UCSD-AML1 (cell line): ENCODE data around the gene MTMR3.
A peak's percentile ranks its signal among the peaks of the same experiment; 100 is the strongest.
"Not testable (repeated sequence)": the region's sequence is repeated elsewhere in the genome, so short reads cannot be mapped to it uniquely, and the experiment has no call there.

Experiments used
- DNase-seq: peaks from one replicate; lab custom pipeline; 2025; ENCODE audit not compliant: unreplicated experiment; lab: John Stamatoyannopoulos, UW

MTMR3 gene

GRCh38 chr22:30045901-30046715 is 163.1 kb downstream of the MTMR3 start:
- no peak for DNase-seq

DNA sequence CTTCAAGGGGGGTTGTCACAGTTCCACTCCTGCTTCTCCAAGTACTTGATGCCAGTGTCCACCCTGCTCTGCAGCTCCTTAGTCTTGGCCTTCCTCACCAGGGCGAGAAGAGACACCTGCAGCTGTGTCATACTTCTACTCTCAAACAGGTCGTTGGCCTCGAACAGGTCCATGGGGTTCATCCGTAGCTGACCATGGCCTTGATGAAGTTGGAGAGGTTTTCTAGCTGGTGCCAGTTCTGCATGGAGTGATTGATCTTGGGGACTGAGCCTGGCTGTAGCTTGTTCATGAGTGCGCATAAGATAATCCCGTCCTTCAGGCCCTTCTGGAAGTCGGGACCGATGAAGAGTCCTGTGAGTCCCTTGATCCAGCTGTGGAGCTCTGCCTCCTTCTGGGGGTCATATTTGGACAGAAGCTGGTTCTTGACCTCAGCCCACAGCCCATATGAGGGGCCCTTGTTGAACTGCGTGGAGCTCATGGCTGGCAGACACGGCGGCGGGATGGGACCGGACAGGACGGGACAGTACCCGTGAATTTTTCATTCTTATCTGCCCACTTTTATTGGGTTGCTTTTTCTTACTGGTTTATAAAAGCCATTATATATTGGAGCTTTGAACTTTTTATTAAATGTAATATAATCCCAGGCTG is 163.9 kb downstream of the MTMR3 start:
- no peak for DNase-seq

DNA sequence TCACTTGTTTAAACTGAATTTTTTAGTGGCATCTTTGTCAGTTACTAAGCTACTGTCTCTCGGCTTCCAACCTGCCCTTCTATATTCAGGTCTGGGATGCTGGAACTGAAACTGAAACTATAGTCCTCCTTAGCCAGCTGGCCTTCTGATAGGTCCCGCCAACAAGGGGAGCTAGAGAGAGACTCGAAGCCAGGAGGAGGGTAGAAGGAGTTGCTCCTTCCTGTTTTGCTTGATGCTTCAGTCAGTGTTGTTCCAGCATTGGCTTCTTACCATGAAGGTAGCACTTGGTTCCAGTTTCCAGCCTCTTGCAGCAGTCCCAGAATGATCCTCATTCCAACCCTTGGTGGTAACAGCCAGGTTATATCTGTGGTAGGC is 164.4 kb downstream of the MTMR3 start:
- peak; percentile 30 for DNase-seq

DNA sequence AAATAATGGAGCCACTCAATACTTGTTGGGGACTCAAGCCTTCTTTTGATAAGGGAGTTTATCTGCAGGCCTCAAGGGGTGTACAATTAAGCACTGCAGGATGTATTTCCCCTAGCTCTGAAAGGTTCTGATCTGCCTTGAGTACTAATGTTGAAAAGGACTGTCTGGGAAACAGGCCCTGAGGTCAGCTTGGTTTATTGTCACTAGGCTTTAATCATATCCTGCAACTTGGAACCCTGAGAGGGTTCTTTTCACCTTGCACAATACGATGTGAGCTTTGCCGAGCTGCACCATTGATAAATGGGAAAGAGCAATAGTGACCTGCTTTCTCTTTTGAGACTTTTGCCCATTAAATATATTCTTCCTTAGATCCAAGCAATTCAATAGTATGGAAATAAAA is 165.7 kb downstream of the MTMR3 start:
- DNase-seq: no peak

DNA sequence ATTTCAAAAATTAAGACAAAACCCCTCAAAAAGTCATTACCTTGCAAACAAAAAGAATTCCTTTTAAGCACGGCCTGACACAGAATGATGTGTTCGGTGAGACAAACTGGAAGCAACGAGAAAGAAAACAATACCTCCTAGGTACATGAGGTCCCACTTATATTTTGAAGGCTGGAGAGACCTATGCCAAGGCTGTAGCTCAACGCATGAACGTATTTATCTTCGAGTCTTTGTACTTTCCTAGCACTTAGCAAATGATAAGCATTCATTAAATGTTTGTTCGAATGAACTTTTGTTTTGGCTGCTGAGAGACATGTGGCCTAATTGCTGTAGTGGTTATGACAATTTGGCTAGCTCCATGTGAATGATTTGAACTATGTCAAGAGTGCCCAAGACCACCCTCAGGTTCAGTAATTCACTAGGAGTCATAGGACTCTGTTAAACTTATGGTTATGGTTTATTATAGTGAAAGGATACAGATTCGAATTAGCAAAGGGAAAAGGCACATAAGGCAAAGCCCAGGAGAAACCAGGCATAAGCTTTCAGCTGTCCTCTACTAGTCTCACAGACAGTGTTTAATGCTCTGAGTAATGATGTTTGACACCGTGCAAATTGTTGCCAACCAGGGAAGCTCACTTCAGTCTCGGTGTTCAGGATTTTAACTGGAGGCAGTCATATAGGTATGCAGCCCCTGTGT is 171.2 kb downstream of the MTMR3 start:
- DNase-seq: no peak

GRCh38 chr22:30054764-30055069 is 171.7 kb downstream of the MTMR3 start:
- DNase-seq: no peak

- DNase-seq: no peak
Measured at GRCh38 chr22:30056015-30056414, 173.0 kb downstream of the MTMR3 start.

GRCh38 chr22:30057375-30057774 is 174.4 kb downstream of the MTMR3 start:
- no peak for DNase-seq

- not testable (repeated sequence) for DNase-seq
Measured at GRCh38 chr22:30059346-30060020, 176.5 kb downstream of the MTMR3 start.

DNA sequence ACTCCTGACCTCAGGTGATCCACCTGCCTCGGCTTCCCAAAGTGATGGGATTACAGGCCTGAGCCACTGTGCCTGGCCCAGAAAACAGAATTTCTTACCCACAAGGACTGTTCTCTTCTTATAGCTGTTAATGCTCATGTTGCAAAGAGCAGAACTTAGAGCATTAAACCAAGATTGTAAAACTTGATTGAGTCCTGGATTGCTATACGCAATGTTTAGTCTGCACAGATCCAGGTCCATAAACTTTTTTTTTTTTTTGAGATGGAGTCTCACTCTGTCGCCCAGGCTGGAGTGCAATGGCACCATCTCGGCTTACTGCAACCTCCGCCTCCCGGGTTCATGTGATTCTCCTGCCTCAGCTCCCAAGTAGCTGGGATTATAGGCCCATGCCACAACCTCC is 178.1 kb downstream of the MTMR3 start:
- not testable (repeated sequence) for DNase-seq

DNA sequence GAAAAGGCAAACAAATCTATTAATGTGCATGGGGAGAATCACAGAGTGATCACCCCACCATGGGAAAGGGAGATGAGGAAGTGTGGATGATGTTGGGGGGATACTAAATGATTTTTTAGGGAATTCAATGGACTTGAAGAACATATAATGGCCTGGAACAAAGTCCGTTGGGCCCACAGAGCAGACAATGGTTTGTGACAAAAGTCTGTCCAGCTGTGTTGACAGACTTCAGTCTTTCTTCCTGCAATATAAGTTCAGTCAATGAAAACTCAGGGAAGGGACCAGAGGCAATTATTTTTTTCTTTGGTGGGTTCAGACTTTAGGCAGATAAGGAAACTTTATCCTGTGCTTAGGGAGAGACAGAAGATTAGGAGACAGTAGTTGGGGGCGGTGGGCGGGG is 179.3 kb downstream of the MTMR3 start:
- DNase-seq: no peak

DNA sequence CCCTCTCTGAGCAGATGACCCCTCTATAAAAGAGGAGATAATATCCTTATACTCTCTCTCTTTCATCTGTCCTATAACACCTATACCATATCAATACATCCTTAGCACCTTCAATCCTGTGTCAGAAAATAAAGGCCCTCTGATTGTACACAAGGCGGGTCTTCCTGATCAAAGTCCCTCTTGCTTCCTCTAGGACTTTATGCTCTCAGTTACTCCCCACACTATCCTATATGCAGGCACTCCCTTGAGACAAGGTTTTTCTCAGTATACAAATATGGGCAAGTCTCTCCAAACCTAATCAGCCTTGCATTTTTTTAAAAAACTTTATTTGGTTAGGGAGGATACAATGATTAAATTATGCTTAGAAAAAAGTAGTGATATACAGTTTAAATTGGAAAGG is 180.0 kb downstream of the MTMR3 start:
- DNase-seq: no peak

GRCh38 chr22:30064172-30064571 is 181.2 kb downstream of the MTMR3 start:
- DNase-seq: no peak

DNA sequence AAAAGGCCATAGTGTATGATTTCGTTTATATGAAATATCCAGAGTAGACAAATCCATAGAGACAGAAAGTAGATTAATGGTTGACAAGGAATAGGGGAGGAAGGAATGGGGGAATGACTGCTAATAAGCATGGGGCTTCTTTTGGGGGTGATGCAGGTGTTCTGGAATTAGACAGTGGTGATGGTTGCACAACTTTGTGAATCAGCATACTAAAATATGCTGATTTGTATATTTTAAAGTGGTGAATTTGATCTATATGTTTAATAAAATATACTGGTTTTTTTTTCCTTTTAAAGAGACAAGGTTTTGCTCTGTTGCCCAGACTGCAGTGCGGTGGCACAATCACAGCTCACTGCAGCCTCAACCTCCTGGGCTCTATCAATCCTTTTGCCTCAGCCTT is 190.8 kb downstream of the MTMR3 start:
- no peak for DNase-seq

DNA sequence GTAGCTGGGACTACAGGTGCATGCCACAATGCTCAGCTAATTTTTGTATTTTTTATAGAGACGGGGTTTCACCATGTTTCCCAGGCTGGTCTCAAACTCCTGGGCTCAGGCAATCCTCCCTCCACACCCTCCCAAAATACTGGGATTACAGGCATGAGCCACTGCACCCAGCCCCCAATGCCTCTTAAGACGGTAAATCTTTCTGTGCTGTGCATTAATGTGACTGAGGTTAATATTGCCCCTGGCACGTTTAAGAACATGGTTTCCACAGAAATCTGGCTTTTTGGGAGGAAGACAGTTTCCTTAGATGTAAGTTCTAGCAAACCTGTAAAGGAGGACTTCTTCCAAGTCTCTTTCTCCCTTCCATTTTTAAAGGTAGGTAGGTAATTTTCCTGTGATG is 191.2 kb downstream of the MTMR3 start:
- DNase-seq: no peak

DNA sequence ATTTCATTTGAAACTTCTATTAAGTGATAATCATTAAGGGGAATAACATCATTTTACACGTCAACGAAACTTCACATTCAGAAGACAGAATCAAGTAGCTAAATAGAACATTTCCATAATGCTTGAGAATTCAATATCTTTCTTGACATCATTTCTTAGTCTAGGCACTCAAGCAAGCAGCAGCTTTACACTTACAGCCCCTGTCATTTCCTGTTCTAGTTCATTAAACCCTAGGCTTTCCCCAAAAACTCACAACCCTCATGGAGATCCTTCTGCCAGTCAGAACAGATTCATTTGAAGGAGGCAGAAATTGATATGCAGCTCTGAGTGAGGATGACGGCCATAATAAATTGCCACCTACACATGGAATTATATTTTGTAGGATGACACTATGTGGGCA is 192.0 kb downstream of the MTMR3 start:
- no peak for DNase-seq

DNA sequence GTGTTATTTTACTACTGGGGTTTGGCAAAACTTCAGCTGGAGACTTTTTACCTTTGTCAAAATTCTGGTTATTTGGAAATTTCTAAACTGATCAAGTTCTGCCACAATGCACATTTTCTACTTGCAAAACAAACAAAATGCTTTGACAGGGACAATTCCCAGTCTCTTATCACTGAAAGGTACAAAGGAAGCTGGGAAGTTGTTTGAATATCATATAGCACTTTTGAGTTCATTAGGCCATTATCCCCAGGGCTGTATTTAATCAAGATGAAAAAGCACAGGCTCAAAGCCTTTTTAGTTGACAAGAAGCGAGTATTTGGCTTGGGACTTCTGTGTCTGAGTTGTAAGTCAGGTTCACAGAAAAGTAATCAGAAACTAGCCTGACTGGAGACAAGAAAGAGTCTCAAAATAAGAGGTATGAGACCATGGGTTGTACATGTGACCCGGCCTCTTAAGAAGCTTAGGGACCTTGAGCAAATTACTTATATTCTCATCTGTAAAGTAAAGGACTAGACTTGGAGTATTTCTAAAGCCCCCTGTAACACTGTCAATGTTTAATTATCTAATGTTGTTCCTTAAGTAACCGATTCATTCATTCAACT is 194.4 kb downstream of the MTMR3 start:
- DNase-seq: no peak

DNA sequence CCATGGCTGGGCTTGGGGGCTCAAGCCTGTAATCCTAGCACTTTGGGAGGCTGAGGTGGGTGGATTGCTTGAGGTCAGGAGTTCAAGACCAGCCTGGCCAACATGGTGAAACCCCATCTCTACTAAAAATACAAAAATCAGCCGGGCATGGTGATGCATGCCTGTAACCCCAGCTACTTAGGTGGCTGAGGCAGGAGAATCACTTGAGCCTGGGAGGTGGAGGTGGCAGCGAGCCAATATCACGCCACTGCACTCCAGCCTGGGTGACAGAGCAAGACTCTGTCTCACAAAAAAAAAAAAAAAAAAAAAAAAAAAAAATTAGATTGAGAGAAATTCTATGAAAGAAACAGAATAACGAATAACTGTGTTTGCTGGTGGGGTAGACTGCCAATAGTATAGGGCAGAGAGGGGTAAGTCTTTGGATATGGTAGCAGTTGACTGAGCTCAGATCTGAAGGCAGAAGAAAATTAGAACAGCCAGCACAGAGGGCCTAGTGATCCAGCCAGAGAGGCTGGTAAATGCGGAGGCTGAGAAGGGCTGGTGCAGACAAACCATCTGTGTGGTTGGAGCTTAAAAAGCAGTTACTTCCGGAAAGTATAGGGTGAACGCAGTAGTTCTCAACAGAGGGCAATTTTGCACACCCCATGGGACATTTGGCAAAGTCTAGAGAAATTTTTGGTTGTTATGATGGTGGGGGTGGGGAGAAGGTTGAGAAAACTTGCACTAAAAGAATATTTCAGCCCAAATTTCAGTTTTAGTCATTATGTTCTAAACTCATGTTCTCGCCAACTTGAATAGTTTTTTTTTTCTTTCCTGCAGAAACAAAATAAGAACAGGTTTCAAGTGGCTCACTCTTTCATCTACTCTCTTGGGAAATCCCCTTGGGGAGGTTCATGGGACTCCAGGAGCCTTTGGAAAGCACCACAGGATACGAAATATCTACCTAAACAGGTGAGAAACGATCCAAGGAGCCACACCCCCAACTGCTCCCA is 195.6 kb downstream of the MTMR3 start:
- DNase-seq: no peak

DNA sequence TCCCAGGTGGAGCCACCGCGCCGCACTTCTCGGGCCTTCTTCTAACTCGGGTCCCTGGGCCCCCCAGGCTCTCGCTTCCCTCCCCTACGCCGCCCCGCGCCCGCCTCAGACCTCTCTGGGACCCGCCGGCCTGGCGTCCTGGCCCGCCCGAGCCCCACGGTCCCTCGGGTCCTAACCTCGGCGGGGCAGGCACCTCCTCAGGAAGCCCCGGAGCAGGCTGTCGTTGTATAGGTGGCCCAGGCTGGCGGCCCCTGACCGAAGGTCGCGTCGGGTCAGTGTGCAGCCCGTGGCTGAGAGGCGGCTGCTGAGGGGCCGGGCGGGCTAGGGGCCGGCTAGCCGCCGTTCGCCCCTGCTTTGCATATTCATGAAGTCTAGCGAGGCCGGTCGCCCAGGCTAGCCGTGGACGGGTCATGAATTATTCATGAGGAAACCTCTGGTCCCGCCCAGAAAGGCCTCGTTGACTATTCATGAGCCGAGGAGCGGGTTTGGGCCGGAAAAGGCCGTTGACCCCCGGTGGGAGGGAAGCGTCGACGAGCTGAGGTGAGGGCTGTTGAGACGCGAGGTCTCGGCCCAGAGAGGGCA is 197.1 kb downstream of the MTMR3 start, which contains the start of gene HORMAD2:
TSS of gene HORMAD2 (plus strand) at position 513 of the 582 bp plus-strand sequence. CDS start 13,489 bp downstream, outside the sequence.
- no peak for DNase-seq
